ENCODE data around the gene MARS1.
"Not testable (repeated sequence)": the region's sequence is repeated elsewhere in the genome, so short reads cannot be mapped to it uniquely, and the experiment has no call there.

MARS1 gene

GRCh38 chr12:57489157-57489641 lies 1.3 kb downstream of the MARS1 start:
- no peak for DNase-seq (ENCODE audit: low read depth in 3 of 3, low spot score in 1 of 3)

- no peak for DNase-seq (ENCODE audit: low read depth in 3 of 3, low spot score in 1 of 3)
Observed at GRCh38 chr12:57490126-57490525, 2.3 kb downstream of the MARS1 start.

- DNase-seq (ENCODE audit: low read depth in 3 of 3, low spot score in 1 of 3), result no peak
Observed at GRCh38 chr12:57491393-57492280, 3.8 kb downstream of the MARS1 start.

GRCh38 chr12:57495051-57495701 lies 7.3 kb downstream of the MARS1 start:
- not testable (repeated sequence) for DNase-seq (ENCODE audit: low read depth in 3 of 3, low spot score in 1 of 3)

- no peak for DNase-seq (ENCODE audit: low read depth in 3 of 3, low spot score in 1 of 3)
Observed at GRCh38 chr12:57496822-57497221, 9.0 kb downstream of the MARS1 start.

- DNase-seq (ENCODE audit: low read depth in 3 of 3, low spot score in 1 of 3), result no peak
Observed at GRCh38 chr12:57497223-57498131, 9.6 kb downstream of the MARS1 start.

- no peak for DNase-seq (ENCODE audit: low read depth in 3 of 3, low spot score in 1 of 3)
Observed at GRCh38 chr12:57498132-57498502, 10.2 kb downstream of the MARS1 start.

- no peak for DNase-seq (ENCODE audit: low read depth in 3 of 3, low spot score in 1 of 3)
Observed at GRCh38 chr12:57498571-57498970, 10.7 kb downstream of the MARS1 start.

- DNase-seq (ENCODE audit: low read depth in 3 of 3, low spot score in 1 of 3), result no peak
Observed at GRCh38 chr12:57500213-57500612, 12.3 kb downstream of the MARS1 start.

GRCh38 chr12:57502311-57502969 lies 14.6 kb downstream of the MARS1 start:
- DNase-seq (ENCODE audit: low read depth in 3 of 3, low spot score in 1 of 3), result not testable (repeated sequence)

GRCh38 chr12:57506541-57506940 lies 18.7 kb downstream of the MARS1 start:
- not testable (repeated sequence) for DNase-seq (ENCODE audit: low read depth in 3 of 3, low spot score in 1 of 3)

GRCh38 chr12:57507796-57508195 lies 19.9 kb downstream of the MARS1 start:
- not testable (repeated sequence) for DNase-seq (ENCODE audit: low read depth in 3 of 3, low spot score in 1 of 3)

- DNase-seq (ENCODE audit: low read depth in 3 of 3, low spot score in 1 of 3), result no peak
Observed at GRCh38 chr12:57511161-57511560, 23.3 kb downstream of the MARS1 start.

GRCh38 chr12:57511588-57512325 lies 23.9 kb downstream of the MARS1 start:
- no peak for DNase-seq (ENCODE audit: low read depth in 3 of 3, low spot score in 1 of 3)

- DNase-seq (ENCODE audit: low read depth in 3 of 3, low spot score in 1 of 3), result no peak
Observed at GRCh38 chr12:57512665-57513064, 24.8 kb downstream of the MARS1 start.

- DNase-seq (ENCODE audit: low read depth in 3 of 3, low spot score in 1 of 3), result no peak
Observed at GRCh38 chr12:57513266-57513665, 25.4 kb downstream of the MARS1 start.

- DNase-seq (ENCODE audit: low read depth in 3 of 3, low spot score in 1 of 3), result not testable (repeated sequence)
Observed at GRCh38 chr12:57513677-57514076, 25.8 kb downstream of the MARS1 start.

- DNase-seq (ENCODE audit: low read depth in 3 of 3, low spot score in 1 of 3), result not testable (repeated sequence)
Observed at GRCh38 chr12:57514246-57514645, 26.4 kb downstream of the MARS1 start.

GRCh38 chr12:57514720-57515407 lies 27.0 kb downstream of the MARS1 start:
- no peak for DNase-seq (ENCODE audit: low read depth in 3 of 3, low spot score in 1 of 3)
